ENCODE results near the gene RGS3. TPM values are rescaled to one million over a fixed set of nuclear protein-coding genes. Genes with fewer than 3 reads are reported as not detected.

RGS3 gene
- total RNA-seq, 1 experiment from 2014 or later, result 39.4 TPM

DNA sequence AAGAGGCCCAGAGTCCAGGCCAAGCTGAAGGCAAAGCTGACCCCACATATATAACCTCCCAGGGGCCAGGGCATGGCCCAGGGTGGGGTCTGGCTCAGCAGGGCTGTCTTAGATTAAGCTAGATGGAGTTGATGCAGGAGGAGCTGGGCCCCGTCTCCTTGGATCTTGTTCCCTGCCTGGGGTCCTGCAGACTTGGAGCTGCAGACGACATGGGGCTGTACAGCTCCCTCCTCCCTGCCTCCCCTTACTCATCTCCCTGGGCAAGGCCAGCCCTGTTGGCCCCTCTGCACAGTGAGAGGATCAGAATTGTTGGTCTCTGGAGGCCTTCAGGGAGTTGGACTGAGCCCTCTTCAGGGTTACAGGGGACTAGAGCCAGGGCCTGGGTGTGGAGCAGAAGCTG is 134.9 kb downstream of the RGS3 start:
- ATAC-seq (no peak), DNase-seq (ENCODE audit: low read depth, low spot score) (no peak)
- no peaks in the 10 kb centered on the region for H3K9me2 ChIP-seq (ENCODE audit: insufficient read depth)
- BruUV-seq (replicated peaks), result no TSS peak
- H3K9me3 ChIP-seq (ENCODE audit: control insufficient read depth in 1 of 2, insufficient read depth in 1 of 2, low read depth in 1 of 2, low read length in 2 of 2), result no peaks in the 10 kb centered on the region
- no peaks in the 10 kb centered on the region for H3K27me3 ChIP-seq (ENCODE audit: insufficient read depth, low read length)
- H3K27ac ChIP-seq (ENCODE audit: low read depth, low read length), result no peak overlapping the region
- RAD21 ChIA-PET (ENCODE audit: low non-redundant PET in 1 of 2, low total read pairs in 2 of 2, uncharacterized antibody in 2 of 2, unreplicated experiment in 2 of 2), result no interaction called here
- no peak overlapping the region for H3K4me2 ChIP-seq (ENCODE audit: low read length)
- POLR2A ChIA-PET, result no interaction called here
- H3K79me2 ChIP-seq (ENCODE audit: insufficient read depth, low read length), result no peaks in the 10 kb centered on the region
- peaks cover 26 to 41% of the 10 kb centered on the region in 2 experiments for H3K4me1 ChIP-seq (ENCODE audit: control insufficient read depth in 1 of 2, insufficient read depth in 2 of 2, low read length in 2 of 2)
- no peak overlapping the region for H3K9ac ChIP-seq (ENCODE audit: low read length)
- no peaks in the 10 kb centered on the region for H4K20me1 ChIP-seq (ENCODE audit: insufficient read depth)
- CTCF ChIA-PET, result no interaction called here
- no peak overlapping the region for H3K4me3 ChIP-seq (replicated peaks in 1 of 2; ENCODE audit: low read depth in 1 of 2, low read length in 2 of 2)
- H2AFZ ChIP-seq (ENCODE audit: low read depth, low read length, poor library complexity, severe bottlenecking), result no peak overlapping the region
- TF ChIP-seq EZH2 (IDR thresholded peaks at IDR 0.05), result no peak
- TF ChIP-seq, protein P1, sequence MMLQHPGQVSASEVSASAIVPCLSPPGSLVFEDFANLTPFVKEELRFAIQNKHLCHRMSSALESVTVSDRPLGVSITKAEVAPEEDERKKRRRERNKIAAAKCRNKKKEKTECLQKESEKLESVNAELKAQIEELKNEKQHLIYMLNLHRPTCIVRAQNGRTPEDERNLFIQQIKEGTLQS (IDR thresholded peaks at IDR 0.05), result no peak
- TF ChIP-seq, protein P2, sequence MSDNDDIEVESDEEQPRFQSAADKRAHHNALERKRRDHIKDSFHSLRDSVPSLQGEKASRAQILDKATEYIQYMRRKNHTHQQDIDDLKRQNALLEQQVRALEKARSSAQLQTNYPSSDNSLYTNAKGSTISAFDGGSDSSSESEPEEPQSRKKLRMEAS (IDR thresholded peaks at IDR 0.05), result no peak
- TF ChIP-seq, protein P3, sequence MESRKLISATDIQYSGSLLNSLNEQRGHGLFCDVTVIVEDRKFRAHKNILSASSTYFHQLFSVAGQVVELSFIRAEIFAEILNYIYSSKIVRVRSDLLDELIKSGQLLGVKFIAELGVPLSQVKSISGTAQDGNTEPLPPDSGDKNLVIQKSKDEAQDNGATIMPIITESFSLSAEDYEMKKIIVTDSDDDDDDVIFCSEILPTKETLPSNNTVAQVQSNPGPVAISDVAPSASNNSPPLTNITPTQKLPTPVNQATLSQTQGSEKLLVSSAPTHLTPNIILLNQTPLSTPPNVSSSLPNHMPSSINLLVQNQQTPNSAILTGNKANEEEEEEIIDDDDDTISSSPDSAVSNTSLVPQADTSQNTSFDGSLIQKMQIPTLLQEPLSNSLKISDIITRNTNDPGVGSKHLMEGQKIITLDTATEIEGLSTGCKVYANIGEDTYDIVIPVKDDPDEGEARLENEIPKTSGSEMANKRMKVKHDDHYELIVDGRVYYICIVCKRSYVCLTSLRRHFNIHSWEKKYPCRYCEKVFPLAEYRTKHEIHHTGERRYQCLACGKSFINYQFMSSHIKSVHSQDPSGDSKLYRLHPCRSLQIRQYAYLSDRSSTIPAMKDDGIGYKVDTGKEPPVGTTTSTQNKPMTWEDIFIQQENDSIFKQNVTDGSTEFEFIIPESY (IDR thresholded peaks at IDR 0.05; ENCODE audit: extremely low read depth, insufficient replicate concordance, low read length), result no peak
- TF ChIP-seq, protein P4, sequence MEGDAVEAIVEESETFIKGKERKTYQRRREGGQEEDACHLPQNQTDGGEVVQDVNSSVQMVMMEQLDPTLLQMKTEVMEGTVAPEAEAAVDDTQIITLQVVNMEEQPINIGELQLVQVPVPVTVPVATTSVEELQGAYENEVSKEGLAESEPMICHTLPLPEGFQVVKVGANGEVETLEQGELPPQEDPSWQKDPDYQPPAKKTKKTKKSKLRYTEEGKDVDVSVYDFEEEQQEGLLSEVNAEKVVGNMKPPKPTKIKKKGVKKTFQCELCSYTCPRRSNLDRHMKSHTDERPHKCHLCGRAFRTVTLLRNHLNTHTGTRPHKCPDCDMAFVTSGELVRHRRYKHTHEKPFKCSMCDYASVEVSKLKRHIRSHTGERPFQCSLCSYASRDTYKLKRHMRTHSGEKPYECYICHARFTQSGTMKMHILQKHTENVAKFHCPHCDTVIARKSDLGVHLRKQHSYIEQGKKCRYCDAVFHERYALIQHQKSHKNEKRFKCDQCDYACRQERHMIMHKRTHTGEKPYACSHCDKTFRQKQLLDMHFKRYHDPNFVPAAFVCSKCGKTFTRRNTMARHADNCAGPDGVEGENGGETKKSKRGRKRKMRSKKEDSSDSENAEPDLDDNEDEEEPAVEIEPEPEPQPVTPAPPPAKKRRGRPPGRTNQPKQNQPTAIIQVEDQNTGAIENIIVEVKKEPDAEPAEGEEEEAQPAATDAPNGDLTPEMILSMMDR (IDR thresholded peaks at IDR 0.05 in 2 of 3, conservative IDR thresholded peaks at IDR 0.05 in 1 of 3; ENCODE audit: borderline replicate concordance in 1 of 3, insufficient read depth in 1 of 3, low read depth in 2 of 3, low read length in 2 of 3), result no peak
- no peak for TF ChIP-seq YY1 (IDR thresholded peaks at IDR 0.05; ENCODE audit: extremely low read depth, insufficient replicate concordance, low read depth, low read length)
- TF ChIP-seq SP1 (IDR thresholded peaks at IDR 0.05; ENCODE audit: low read depth), result no peak
- TF ChIP-seq RAD21 (IDR thresholded peaks at IDR 0.05; ENCODE audit: low read depth), result no peak
- H3K36me3 ChIP-seq (ENCODE audit: control insufficient read depth in 1 of 2, insufficient read depth in 2 of 2, low read length in 2 of 2), result peaks cover 0 to 2% of the 10 kb centered on the region in 2 experiments; a peak in 2 of 4 replicates
- intact Hi-C loops (cut with micrococcal nuclease), result no loop called here
